GM21737 (cell line): ENCODE data around the gene CACNA1E.

Source experiments
- ATAC-seq: cut with Tn5 transposase; IDR thresholded peaks from one replicate; pipeline ENCODE4 v1.9.1; 2021; ENCODE audit warnings: mild to moderate bottlenecking, moderate library complexity; ENCODE audit not compliant: unreplicated experiment

Gene CACNA1E

DNA sequence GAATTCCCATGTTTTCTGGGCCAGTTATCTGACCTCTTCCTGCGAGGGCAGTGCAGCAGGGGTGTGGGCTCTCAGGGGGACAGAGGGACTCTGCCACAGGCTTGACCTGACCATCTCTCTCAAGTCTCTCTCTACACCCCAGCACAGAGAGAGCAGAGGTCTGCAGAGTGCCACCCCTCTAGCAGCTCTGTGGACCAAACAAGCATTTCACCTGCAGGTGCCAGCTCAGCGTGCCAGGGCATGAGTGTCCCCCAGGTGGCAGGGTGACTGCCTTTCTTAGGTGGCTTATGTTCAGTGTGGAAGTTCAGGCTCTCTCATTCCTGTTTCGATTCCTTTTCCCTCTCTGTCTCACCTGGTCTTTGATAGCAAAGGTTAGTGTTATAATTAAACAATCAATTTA lies 191.3 kb downstream of the CACNA1E start:
- no peak for ATAC-seq

DNA sequence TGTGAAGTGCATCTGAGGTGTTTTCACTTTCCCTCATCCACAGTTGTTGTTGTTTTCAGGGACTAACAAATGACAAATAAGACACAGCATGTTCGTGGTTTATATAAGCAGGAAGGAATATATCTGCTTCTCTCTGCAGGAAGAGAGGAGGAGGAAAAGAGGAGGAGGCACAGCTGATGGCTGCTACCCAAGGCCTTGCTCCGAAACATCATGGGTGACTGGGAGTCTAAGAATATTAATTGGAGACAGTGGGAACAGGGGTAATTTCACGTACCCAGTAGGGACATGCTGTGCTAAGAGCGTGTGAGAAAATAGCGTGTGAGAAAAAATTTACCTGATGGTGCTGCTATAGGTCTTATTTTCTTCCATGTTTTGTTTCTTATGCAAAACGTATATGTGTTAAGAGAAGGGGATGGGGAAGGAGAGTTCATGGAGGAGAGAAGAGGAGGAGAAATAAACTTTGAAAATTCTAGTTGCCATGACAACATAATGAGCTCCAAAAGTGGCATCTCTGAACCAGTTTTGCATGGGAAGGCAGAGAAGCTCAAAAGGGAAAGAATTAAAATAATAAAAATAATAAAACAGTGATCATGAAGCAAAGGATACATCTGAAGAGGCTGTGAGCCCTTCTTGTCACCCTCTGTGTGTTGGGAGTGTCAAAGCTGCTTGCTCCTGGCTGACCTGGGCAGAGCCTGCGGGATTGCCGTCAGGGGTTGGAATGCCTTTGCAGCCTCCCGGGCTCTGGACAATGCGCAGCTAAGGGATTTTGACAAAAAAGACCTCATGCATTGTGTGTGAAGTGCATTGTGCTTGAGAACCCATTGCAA lies 192.0 kb downstream of the CACNA1E start:
- ATAC-seq, result no peak

DNA sequence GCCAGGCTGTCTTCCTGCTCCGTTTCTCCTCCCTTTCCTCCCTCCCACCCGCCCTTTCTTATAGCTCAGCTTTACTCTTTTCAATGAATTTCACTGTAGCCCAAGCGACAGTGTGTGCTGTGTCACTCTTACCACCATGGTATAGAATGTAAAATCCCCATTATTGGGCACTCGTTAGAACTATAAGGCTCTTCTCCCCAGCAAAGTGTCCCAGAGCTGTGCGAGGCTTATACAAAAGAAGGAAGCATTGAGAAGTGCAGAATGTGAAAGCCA lies 192.5 kb downstream of the CACNA1E start:
- no peak for ATAC-seq

DNA sequence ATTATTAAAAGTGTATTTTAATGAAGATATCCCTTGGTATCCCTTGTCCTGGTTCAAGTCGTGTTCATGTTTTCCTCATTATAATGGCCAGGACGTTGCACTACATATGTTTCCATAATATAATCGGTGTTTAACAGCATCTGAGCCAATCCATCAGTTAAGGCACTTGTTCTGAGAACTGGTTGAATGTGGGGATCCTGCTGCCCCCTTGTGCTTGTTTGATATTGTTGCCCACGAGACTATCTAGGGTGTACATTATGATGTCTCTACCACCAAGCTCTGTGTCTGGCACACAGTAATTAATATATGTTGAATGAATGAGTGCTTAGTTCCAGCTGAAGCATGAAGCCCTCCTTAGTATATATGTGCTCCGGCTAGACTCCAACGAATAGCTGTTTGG lies 193.0 kb downstream of the CACNA1E start:
- ATAC-seq, result no peak

DNA sequence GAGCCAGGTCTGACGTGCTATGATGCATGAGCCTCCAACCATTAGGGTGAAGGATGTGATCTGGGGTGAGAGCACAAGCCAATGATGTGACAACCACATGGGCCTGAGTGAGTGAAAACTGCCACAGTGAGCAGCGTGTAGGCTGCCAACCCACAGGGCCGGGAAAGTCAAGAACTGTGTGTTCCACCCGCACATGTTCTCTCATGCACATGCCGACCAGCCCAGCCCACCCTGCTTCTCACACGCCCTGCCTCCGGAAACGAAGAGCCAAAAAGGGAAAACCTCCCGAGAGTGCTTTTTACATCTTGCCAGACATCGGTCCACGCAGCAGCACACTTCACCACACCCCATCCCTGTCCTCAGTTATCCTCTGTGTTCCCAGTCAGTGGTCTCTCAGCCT lies 197.0 kb downstream of the CACNA1E start:
- no peak for ATAC-seq

DNA sequence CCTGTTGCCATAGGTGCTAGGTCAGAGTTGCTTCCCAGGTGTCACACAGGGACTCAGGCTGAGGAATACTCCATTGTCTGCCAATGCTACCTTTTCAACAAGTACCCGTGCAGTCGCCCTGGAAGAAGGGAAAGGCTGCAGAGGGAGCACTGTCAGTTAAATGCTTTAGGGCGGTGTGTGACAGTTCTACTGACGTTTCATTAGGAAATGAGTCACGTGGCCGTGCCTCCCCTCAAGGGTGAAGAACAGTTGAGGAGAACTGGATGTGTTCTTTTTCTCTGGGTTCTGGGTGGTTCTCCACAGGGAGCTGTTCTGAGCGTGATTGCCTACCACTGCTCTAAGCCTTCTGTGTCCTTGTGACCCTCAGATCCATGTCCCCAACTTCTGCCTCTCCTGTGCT lies 197.6 kb downstream of the CACNA1E start:
- no peak for ATAC-seq

DNA sequence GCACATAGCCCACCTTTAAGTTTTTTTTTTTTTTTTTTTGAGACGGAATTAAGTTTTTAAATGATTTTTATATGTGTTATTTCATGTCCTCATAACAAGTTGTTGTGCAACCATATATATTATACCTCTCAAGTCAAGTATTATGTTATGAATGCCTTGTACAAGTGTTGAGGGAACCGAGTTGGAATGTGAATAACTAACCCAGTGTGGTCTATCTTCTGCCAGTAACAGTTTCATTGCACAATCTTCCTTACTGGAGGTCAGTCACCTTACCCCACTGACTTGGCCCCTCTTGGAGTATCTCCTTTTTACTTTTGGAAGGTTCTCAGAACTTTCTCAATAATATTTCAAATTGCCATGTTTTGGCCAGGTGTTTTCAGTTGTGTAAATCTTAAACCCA lies 201.9 kb downstream of the CACNA1E start:
- ATAC-seq, result no peak

DNA sequence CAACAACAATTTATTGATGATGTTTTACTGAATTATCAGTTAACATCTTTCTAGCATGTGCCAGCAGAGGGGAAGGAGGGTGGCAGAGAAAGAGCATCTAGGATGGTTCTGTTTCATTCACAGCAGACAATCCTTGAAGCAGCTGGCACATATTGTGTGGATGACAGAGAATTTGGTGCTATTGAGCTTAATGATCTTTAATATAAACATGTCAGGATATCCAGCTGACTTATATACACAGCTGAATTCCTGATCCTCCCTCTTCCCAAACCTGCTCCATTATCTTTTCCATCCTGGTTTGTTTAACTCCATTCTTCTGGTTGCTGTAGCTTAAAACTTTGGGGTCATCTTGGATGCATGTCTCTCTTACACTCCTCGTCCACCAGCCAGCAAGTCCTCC lies 218.6 kb downstream of the CACNA1E start:
- ATAC-seq, result no peak

DNA sequence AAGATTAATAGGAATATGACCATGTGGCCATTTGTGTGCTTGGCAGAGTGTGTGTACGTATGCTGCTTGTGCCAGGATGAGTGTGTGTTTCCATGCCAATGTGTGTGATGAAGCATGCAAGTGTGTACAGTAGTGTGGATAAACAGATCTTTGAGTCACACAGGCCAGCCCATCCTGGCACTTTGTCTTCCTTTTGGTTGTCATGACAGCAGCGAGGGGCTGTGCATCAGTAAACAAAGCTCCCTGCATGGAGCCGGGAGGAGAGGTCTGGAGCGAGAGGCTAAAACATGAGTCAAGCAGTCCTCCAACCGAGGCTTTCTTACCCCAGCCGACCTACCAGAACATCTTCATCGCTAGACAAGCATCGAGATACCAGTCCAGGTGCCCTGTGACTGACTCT lies 221.2 kb downstream of the CACNA1E start:
- ATAC-seq, result no peak

DNA sequence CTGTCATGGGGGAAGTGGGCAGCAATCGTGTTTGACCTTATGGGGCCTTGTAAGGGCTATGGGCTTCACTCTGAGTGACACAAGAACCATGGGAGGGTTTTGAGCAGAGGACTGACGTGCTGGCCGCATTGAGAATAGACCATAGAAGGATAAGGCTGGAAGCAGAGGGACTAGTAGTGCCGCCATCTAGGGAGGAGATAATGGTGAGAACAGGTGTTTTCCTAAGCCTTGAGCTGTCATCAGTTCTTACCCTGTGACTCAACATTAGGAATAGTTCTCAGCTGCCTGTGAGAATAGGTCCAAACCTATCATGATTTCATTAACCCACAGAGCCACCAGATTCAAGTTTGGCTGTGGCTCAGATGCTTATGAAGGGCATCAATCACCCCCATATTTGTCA lies 228.5 kb downstream of the CACNA1E start:
- ATAC-seq, result no peak

DNA sequence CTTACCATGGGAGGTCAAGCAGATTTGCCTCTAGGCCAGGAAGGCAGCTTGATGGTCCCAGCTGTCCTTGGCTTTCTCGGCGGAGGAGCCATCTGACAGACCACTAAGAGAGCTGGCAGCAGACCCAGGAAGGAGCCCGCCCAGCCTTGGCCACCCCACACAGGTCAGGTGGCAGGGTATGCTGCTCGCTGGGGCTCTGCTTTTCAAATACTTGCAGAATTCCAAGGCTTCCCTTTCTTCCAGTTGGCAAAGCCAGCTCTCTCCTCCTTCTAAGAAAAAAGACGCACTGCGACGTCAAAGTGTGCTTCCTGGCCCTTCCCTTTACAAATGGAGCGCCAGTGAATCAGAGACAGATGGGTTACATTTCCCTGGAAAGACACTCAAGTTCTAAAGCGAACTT lies 229.4 kb downstream of the CACNA1E start:
- ATAC-seq, result no peak

DNA sequence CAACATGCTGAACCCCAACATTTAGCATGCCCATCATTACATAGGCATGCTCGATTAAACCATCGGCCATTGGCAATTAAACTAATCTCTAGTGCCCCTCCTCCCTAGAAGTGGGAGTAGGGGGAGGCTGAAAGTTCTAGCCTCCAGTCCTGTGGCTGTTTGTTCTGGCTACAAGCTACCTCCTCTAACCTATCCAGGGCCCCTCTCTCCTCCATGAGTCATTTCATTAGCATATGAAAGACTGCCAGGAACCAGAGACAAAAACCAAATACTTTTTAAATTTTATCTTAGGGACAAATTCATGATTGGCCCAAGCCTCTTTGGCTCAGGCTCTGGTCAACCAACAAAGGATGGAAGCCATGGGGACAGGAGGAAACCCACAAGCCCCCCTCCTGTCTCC lies 231.1 kb downstream of the CACNA1E start:
- ATAC-seq, result no peak

DNA sequence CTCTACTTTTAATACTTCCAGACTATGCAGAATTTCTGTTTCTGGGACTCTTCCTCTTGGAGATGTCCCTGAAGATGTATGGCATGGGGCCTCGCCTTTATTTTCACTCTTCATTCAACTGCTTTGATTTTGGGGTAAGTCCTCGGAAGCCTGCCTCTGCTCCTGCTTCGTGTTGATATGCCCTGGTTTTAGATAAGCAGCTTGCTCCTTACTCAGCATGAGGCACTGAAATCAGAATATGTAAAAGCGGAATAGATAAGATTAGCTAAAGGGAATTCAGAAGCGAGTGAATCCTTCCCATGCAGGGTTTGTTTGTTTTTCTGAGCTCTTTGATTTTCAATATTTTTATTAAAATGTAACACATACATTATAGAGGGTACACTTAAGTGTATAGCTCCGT lies 234.7 kb downstream of the CACNA1E start:
- ATAC-seq, result no peak

DNA sequence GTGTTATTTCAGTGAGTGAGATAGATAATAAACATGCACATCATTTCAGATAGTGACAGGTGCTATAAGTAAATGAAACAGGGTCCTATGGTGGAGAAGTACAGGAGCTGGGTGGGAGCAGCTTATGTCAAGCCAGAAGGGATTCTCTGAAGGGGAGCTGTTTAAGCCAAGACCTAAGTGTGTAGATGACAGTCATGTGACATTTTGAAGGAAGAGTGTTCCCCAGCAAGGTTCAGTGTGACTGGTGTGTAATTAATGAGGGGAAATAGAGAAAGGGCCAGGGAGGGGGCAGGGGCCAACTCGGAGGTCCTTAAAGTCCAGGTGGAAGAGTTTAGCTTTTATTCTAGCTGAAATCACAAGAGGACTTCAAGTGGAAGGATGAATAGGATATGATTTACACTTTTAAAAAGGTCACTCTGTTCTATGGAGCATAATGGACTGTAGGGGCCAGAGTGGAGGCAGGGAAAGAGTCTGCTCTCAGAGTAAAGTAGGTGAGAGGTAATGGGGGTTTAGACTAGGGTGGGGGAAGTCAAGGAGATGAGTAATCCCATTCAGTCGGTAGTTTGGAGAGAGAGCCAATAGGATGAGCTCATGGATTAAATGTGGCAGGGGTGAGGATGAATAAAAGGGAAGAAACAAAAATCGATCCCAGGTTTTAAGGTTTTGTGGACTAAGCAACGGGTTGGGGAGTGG lies 243.1 kb downstream of the CACNA1E start:
- ATAC-seq, result no peak

DNA sequence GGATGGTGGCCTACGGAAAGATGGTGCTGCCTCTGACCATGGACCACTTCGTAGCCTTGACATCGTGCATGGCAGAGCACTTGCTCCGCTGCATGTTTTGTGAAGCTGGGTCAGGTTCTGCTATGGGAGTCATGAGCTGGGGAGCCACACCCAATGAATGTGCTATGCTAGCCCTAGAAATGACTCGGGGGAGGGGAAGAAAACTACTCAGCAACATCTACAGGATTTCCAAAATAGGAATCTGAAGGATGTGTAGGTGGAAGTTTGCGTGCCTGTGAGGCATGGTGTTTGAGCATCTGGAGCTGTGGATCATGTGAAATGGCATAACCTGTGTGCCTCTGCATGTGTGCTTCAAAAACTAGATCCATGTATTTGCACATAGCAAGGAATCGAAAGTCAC lies 247.3 kb downstream of the CACNA1E start:
- ATAC-seq, result no peak

DNA sequence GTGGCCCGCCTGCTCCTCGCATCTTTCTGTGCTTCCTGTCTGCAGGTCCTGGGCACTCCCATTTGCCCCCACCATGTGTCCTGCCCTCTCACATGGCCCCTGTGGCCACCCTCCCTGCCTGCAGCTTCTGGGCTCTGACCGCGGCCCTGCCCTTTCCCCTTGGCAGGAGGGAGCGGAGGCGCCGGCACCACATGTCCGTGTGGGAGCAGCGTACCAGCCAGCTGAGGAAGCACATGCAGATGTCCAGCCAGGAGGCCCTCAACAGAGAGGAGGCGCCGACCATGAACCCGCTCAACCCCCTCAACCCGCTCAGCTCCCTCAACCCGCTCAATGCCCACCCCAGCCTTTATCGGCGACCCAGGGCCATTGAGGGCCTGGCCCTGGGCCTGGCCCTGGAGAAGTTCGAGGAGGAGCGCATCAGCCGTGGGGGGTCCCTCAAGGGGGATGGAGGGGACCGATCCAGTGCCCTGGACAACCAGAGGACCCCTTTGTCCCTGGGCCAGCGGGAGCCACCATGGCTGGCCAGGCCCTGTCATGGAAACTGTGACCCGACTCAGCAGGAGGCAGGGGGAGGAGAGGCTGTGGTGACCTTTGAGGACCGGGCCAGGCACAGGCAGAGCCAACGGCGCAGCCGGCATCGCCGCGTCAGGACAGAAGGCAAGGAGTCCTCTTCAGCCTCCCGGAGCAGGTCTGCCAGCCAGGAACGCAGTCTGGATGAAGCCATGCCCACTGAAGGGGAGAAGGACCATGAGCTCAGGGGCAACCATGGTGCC lies 249.1 kb downstream of the CACNA1E start:
- no peak for ATAC-seq

DNA sequence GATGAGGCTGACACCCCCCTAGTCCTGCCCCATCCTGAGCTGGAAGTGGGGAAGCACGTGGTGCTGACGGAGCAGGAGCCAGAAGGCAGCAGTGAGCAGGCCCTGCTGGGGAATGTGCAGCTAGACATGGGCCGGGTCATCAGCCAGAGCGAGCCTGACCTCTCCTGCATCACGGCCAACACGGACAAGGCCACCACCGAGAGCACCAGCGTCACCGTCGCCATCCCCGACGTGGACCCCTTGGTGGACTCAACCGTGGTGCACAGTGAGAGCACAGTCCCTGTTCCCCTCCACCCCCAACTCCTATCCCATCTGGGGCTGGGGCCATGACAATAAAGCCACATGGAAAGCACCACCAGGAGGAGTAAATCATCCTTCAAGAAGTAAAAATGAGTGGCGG lies 250.2 kb downstream of the CACNA1E start:
- ATAC-seq, result no peak

DNA sequence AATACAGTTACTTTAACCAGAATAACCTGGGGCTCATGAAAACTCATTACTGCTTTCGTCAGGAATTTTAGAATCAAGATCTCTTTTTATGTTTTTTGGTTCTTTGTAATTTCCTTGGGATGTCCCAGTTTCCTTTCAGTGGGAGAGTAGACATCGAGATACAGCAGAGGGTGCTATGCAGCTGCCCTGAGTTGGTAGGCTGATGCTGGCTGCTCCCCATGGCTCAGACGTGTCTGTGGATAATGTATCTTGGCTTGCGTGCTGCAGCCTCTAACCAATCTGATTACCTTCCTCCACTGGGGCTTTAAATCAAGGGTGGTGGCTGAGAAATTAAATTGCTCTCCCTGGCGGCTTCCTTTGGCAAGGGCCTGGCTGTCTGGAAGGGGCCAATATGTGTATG lies 253.7 kb downstream of the CACNA1E start:
- ATAC-seq, result no peak

DNA sequence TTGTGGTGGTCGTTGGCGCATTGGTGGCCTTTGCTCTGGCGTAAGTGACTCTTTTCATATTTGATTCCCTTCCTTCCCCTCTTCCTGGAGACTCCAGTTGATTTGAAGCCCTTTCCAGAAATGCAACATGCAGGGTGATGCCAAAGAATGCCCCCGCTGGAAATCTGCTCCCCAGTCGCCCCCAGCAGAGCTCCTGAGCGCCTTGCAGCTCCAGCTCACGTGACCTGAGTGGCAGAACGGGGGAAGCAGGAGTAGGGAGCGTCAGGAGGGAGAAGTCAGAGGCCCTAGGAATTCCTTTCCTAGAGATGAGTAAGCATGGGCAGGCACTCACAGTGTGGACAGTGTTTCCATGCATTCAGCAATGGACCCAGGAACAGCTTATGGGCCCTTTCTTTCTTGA lies 255.9 kb downstream of the CACNA1E start:
- ATAC-seq, result no peak

DNA sequence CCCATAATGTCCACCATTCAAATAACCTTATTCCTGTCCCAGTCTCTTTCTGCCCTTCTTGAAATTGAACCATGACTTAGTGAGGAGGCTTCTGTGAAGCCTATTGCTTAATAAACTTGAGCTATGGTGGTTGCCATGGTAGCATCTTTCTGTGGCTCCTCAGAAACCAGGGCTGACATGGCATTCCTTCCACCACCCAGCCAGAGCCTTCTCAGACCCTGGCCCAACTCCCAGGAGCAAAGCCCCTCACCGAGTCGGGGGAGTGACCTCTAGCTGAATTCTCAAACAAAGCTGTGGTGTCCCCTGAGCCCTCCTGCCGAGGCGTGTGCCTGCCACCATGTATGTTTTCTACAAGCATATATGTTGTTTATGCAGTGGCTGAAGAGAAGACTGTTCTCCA lies 259.1 kb downstream of the CACNA1E start:
- ATAC-seq, result no peak

DNA sequence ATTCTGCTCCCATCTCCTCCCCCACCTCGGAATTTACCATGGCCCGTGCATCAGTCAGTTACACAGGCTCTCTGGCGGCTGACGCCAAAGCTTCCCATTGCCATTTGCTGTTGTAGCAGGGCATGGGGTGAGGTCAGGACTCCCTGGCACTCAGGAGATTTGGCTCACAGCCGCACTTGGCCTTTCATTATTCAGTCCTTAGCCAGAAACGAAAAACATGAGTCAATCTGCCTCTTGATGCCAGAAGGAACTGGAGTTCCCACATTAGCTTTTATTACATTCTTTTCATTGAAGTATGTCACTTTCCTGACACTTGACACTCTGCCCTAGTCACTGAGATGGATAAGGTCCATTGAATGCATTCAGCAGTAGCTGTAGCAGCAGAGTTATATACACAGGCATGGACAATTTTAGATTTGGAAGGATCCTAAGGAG lies 260.6 kb downstream of the CACNA1E start:
- no peak for ATAC-seq

DNA sequence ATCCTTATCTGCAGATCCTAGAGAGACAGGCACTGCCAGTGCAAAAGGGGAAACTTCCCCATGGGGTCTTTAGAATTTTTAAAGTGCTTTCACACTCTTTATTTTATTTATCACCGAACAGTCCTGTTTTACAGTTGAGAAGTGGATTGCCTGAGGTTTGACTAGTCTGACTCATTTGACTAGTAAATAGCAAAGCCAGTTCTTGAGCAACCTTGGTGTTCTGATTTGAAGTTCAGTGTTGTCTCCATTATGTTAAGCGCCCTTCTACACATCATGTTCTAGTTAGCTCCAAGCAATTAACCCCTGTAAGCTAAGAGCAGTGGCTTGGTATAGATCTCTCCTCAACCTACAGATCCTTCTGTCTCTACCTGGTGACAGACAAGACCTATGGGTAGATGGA lies 262.9 kb downstream of the CACNA1E start:
- ATAC-seq, result no peak
